Measurements from ENCODE around the gene CALML3.
A peak's percentile ranks its signal among the peaks of the same experiment; 100 is the strongest.

The CALML3 gene

GRCh38 chr10:5543623-5544022 is 18.9 kb downstream of the CALML3 start:
- DNase-seq (ENCODE audit: low spot score), result no peak

- no peak for DNase-seq (ENCODE audit: low spot score)
These were observed 19.6 kb downstream of the CALML3 start for GRCh38 chr10:5544216-5544805.

- no peak for DNase-seq (ENCODE audit: low spot score)
These were observed 20.2 kb downstream of the CALML3 start for GRCh38 chr10:5545011-5545410.

DNA sequence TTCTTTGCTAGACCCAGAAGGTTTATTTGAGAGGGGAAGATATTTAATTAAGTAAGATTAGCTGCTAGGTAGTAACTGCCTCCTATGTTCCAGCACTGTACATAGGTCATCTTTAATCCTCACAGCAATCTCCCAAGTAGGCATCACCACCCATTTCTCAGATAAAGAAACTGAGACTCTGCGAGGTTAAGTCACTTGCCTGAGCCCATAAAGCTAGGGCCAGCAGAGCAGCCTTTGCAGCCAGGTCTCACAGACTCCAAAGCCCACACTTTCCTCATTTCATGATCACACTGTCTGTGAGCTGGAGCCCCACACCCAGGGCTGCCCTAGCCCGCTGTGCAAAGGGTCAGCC is 20.6 kb downstream of the CALML3 start:
- no peak for DNase-seq (ENCODE audit: low spot score)

- DNase-seq (ENCODE audit: low spot score), result peak; percentile 11
These were observed 21.3 kb downstream of the CALML3 start for GRCh38 chr10:5545778-5546710.

GRCh38 chr10:5546891-5547680 is 22.3 kb downstream of the CALML3 start:
- DNase-seq (ENCODE audit: low spot score), result no peak

DNA sequence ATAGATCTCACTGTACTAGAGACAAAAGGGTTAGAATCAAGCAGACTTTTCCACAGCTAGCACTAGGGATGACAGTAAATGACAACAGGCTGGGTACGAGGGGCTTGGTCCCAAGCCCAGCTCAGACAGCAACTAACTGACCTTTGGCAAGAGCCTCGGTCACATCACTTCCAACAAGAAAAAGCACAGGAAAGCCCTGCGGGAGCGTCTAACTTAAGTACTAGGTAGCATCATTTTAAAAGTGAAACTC is 22.8 kb downstream of the CALML3 start:
- DNase-seq (ENCODE audit: low spot score), result no peak

GRCh38 chr10:5547931-5548660 is 23.3 kb downstream of the CALML3 start:
- no peak for DNase-seq (ENCODE audit: low spot score)

DNA sequence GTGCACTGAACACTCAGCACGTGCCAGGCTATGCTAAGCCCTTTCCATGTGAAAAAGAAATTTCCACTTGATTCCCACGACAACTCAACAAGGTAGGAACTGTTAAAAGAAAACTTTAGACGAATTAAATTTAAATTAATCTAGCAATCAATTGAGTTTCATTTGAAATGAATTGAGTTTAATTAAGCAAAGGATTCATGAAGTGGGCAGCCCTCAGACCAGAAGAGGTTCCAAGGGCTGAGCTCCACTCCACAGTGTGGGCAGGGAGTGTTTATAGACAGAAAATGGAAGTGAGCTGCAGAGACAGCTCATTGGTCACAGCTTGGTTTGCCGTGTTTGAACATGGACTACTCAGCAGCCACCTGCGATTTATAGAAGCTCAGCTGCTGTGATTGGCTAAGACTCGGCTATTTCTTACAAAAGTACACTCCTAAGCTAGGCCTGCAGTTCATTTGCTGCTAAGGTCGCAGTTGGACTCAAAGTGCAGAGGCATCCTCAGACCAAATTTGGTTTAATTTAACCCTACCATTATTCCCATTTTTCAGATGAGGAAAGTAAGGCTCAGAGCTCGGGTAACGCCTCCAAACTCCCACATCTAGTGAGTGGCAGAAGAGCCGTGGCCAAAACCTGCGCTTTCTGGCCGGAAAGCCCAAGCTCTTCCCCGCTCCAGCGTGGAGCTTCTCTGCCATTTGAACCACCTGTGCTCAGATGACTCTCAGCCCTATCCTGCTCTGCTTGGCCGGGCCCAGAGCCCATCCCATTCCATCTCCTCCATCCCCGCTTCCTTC is 24.9 kb downstream of the CALML3 start:
- no peak for DNase-seq (ENCODE audit: low spot score)

DNA sequence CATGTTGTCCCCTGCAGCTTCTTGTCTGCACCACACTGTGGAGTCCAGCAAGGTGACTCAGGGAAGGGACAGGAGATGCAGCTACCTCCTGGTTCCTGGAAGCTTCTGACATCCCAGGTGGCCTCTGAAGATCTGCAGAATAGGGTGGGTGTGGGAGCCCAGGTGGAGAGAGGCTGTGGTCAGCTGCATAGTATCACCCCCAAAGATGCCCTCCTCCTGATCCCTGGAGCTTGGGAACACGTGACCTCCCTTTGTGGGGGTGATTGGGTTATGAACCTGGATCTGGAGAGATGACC is 25.4 kb downstream of the CALML3 start:
- no peak for DNase-seq (ENCODE audit: low spot score)

- DNase-seq (ENCODE audit: low spot score), result no peak
These were observed 26.1 kb downstream of the CALML3 start for GRCh38 chr10:5550621-5551530.

- no peak for DNase-seq (ENCODE audit: low spot score)
These were observed 27.0 kb downstream of the CALML3 start for GRCh38 chr10:5551531-5552375.

DNA sequence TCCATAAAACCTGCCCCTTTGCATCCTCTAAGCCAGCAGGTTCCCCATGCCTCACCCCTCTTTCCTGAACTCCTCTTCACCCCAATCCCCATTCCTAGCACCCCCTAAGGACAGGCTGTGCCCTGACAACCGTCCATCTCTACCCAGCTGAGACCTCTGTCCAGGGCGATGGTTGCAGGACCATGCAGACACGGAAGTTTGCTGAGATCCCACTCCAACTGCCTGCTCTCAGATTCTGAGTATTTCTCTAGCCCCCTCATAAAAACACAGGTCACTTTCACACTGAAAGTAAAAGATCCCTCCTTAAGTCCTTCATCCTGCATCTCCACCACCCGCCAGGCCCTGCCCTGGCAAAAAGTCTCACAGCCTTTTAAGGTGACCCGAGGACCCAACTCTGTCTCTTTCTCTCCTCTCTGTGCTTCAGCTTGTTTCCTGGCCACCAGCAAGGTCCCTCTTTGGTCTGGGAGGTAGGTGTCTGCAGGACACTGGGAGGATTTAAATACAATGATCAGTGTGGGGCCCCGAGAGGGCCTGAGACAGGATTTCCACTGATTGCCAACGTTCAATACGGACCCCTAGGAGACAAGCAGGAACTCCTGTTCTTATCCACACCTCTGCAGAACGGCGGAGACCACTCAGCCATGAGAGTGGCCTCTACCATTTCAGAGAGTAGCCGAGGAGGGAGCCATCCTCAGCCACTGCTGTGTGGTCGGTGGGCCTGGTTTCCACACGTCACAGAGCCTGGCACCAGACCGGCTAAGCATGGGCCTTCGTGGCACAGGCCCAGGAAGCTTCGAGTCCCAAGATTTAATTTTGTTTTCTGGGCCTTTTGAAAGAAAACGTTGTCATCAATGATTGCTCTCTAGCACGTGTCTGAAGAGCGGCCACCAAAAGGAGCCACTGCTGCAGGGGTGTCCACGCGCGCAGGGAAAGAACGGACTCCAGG is 27.9 kb downstream of the CALML3 start:
- DNase-seq (ENCODE audit: low spot score), result no peak

DNA sequence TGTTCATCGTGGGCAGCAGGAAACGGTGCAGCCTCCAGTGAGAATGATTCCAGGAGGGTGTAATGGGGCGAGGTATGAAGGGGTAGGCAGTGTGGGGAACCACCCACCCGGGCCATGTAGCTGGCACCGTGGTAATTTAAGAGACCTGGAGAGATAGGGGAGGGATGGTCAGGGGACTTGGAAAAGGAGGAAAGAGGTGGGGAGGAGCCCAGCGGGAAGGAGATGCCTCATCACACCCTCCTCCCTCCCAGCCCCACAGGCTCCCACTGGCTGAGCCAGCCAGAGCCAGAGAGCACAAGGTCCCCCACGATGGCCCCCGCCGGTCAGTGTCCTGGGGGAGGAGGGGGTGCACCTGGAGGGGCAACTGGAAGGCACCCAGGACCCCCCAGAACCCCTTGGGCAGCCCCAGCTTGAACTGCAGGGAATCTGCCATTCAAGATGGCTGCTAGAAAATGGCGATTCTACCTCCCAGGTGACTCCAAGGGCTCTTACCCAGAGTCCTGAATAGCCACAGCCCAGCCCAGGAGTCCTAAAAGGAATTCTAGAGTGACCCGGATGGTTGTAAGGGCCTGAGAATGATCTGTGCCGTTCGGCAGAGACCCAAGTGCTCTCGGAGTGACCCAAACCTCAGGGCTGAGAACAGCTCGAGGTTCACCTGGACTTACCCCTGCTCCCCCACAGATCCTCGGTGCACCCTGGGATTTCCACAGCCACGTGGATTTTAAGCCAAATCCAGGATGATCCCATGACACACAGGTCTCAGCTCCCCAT is 28.8 kb downstream of the CALML3 start:
- DNase-seq (ENCODE audit: low spot score), result no peak

DNA sequence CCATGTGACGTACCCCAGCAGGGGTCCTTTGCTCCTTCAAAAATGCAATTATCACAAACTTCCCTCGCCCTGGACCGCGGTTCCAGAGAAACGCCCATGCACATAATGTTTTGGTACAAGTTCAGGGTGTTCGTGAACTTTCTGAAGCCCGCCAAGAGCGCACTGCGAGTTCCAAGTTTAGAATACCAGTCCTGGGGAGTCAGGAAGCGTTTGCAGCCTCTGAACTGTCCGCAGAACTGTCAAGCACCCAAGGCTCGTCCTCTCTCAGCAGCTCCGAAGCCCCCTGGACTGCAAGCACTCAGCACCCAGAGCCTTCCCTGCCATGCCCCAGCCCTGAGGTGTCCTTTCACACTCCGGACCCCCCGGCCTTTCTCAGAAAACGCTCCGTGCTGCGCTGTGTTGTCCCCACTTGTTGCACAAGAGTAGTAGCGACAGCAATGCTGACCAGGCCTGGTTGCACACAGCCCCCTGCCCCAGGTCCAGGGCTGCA is 30.3 kb downstream of the CALML3 start:
- no peak for DNase-seq (ENCODE audit: low spot score)

DNA sequence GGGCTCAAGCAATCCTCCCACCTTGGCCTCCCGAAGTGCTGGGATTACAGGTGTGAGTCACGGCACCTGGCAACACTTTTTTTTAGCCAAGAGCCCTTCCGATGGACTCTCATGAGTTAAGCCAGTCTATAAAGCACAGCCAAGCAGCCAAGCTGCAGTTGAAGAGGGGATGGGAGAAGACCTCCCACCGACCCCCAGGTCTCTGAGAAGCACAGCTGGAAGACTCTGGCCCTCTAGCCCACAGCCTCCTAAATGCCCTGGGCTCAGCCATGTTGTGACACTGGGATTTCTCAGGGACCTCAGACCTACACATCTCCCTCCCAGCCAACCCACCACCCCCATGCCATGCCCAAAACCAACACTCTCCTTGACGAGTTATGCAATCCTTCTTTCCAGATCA is 31.1 kb downstream of the CALML3 start:
- no peak for DNase-seq (ENCODE audit: low spot score)

- no peak for DNase-seq (ENCODE audit: low spot score)
These were observed 31.8 kb downstream of the CALML3 start for GRCh38 chr10:5556576-5556975.

Data from putamen (tissue), 1 donor.